SK-N-SH (cell line): ENCODE data around the gene TRPM3. TPM values are rescaled to one million over a fixed set of nuclear protein-coding genes. Genes with fewer than 3 reads are reported as not detected.

Source experiments
- CTCF ChIA-PET: fragments of 300-600, 350-600 bp; formaldehyde crosslinking; extraction: SDS; loops from one replicate; lab custom pipeline; 2021; lab: Yijun Ruan, JAX
- POLR2A ChIA-PET: fragments of 350-600 bp; sonication (Branson Sonifier 250); formaldehyde crosslinking; extraction: SDS; loops from one replicate; lab custom pipeline; 2020; ENCODE audit warnings: antibody characterized with exemption, inconsistent platforms; lab: Yijun Ruan, JAX
- DNase-seq: peaks from one replicate; pipeline ENCODE4 v3.0.0; 2012
- H2AFZ ChIP-seq: fragments of 200-600 bp; sonication (generic); 2 replicates; pipeline ENCODE4 v1.8.1; 2016; ENCODE audit warnings: antibody characterized with exemption, mild to moderate bottlenecking, low read depth
- H3F3A ChIP-seq: fragments of 200-600 bp; sonication (generic); replicated peaks from 2 replicates; pipeline ENCODE3; 2016; ENCODE audit warnings: antibody characterized with exemption, mild to moderate bottlenecking; ENCODE audit not compliant: insufficient read depth
- H3K27ac ChIP-seq, 2 experiments: fragments of 200-500 bp in 1 of 2; fragments of 200-600 bp in 1 of 2; sonication (Bioruptor generic) in 1 of 2; sonication (generic), shearing (Covaris generic) in 1 of 2; 2 replicates each; pipeline versions ENCODE4 v1.5.1 to v1.6.1; 2014 to 2016; ENCODE audit warnings: low read depth in 2 of 2, inconsistent platforms in 1 of 2, low read length in 1 of 2, mild to moderate bottlenecking in 1 of 2, mixed read lengths in 1 of 2
- H3K27me3 ChIP-seq: fragments of 200-600 bp; sonication (generic), shearing (Covaris generic); 2 replicates; pipeline ENCODE4 v1.6.1; 2016; ENCODE audit warnings: mixed run types; ENCODE audit not compliant: insufficient read depth
- H3K36me3 ChIP-seq, 2 experiments: fragments of 200-500 bp in 1 of 2; fragments of 200-600 bp in 1 of 2; sonication (Bioruptor generic) in 1 of 2; sonication (generic) in 1 of 2; replicated peaks in 1 of 2; 2 replicates each; pipeline versions ENCODE3 to v1.5.1; 2014 to 2016; ENCODE audit warnings: low read length in 1 of 2, mild to moderate bottlenecking in 1 of 2; ENCODE audit not compliant: insufficient read depth in 2 of 2, control insufficient read depth in 1 of 2
- H3K4me1 ChIP-seq, 2 experiments: fragments of 200-500 bp in 1 of 2; fragments of 200-600 bp in 1 of 2; sonication (Bioruptor generic) in 1 of 2; sonication (generic), shearing (Covaris generic) in 1 of 2; 2 replicates each; pipeline versions ENCODE4 v1.5.1 to v1.6.1; 2014 to 2016; ENCODE audit warnings: low read depth in 1 of 2, low read length in 1 of 2, mixed run types in 1 of 2; ENCODE audit not compliant: insufficient read depth in 2 of 2, control insufficient read depth in 1 of 2
- H3K4me2 ChIP-seq: fragments of 200-600 bp; sonication (generic), shearing (Covaris generic); 2 replicates; pipeline ENCODE4 v1.6.1; 2017; ENCODE audit warnings: mixed run types
- H3K4me3 ChIP-seq, 2 experiments: fragments of 200-500 bp in 1 of 2; fragments of 200-600 bp in 1 of 2; sonication (Bioruptor generic) in 1 of 2; sonication (generic), shearing (Covaris generic) in 1 of 2; 2 replicates each; pipeline versions ENCODE4 v1.5.1 to v1.8.1; 2014 to 2016; ENCODE audit warnings: low read depth in 2 of 2, inconsistent platforms in 1 of 2, low read length in 1 of 2, mild to moderate bottlenecking in 1 of 2, mixed read lengths in 1 of 2, moderate library complexity in 1 of 2
- H3K79me2 ChIP-seq: fragments of 200-600 bp; sonication (generic); 2 replicates; pipeline ENCODE4 v1.8.1; 2017; ENCODE audit warnings: mild to moderate bottlenecking; ENCODE audit not compliant: insufficient read depth
- H3K9ac ChIP-seq: fragments of 200-600 bp; sonication (generic); 2 replicates; pipeline ENCODE4 v1.6.1; 2017; ENCODE audit warnings: mixed run types
- H3K9me2 ChIP-seq: fragments of 200-600 bp; sonication (generic); 2 replicates; pipeline ENCODE4 v1.6.1; 2017; ENCODE audit warnings: mixed run types
- H3K9me3 ChIP-seq: fragments of 200-600 bp; sonication (generic); 2 replicates; pipeline ENCODE4 v1.6.1; 2017; ENCODE audit warnings: mixed run types, mild to moderate bottlenecking, moderate library complexity
- H4K20me1 ChIP-seq: fragments of 200-600 bp; sonication (generic); 2 replicates; pipeline ENCODE4 v1.6.1; 2017; ENCODE audit warnings: mild to moderate bottlenecking, mixed run types; ENCODE audit not compliant: insufficient read depth
- CHD2 ChIP-seq: fragments of 150-350 bp; IDR thresholded peaks from 2 replicates; pipeline ENCODE4 v1.6.1; 2018; ENCODE audit warnings: low read length; ENCODE audit not compliant: partially characterized antibody
- ELF1 ChIP-seq: IDR thresholded peaks from 2 replicates; pipeline ENCODE4 v1.4.0; 2012
- EP300 ChIP-seq, 2 experiments: IDR thresholded peaks; 2 replicates each; pipeline versions ENCODE4 v1.4.0 to v1.6.1; 2012; ENCODE audit warnings: borderline replicate concordance in 1 of 2, low read depth in 1 of 2, low read length in 1 of 2
- FOSL2 ChIP-seq: IDR thresholded peaks from 2 replicates; pipeline ENCODE4 v1.4.0; 2012; ENCODE audit warnings: low read depth, mild to moderate bottlenecking, moderate library complexity, borderline replicate concordance
- GABPA ChIP-seq: IDR thresholded peaks from 2 replicates; pipeline ENCODE4 v1.4.0; 2012; ENCODE audit warnings: low read depth, mild to moderate bottlenecking
- GATA2 ChIP-seq: sonication (generic); formaldehyde crosslinking; IDR thresholded peaks from 2 replicates; pipeline ENCODE4 v1.5.0; 2020; ENCODE audit warnings: mild to moderate bottlenecking, missing genetic modification reagents
- JUND ChIP-seq: IDR thresholded peaks from 2 replicates; pipeline ENCODE4 v1.4.0; 2012
- NFIC ChIP-seq: IDR thresholded peaks from 2 replicates; pipeline ENCODE4 v1.4.0; 2012; ENCODE audit warnings: borderline replicate concordance
- NRF1 ChIP-seq: IDR thresholded peaks from 2 replicates; pipeline ENCODE4 v1.6.1; 2012; ENCODE audit warnings: low read depth, mild to moderate bottlenecking, low read length
- RXRA ChIP-seq: IDR thresholded peaks from 2 replicates; pipeline ENCODE4 v1.4.0; 2012; ENCODE audit warnings: low read depth, mild to moderate bottlenecking, borderline replicate concordance
- SIN3A ChIP-seq: IDR thresholded peaks from 2 replicates; pipeline ENCODE4 v1.6.1; 2012; ENCODE audit warnings: low read depth, mild to moderate bottlenecking, low read length, moderate library complexity, borderline replicate concordance
- SMC3 ChIP-seq: IDR thresholded peaks from 2 replicates; pipeline ENCODE4 v1.6.1; 2012; ENCODE audit warnings: low read depth, low read length, improper control_type of control experiment
- TEAD4 ChIP-seq: IDR thresholded peaks from 2 replicates; pipeline ENCODE4 v1.4.0; 2012; ENCODE audit warnings: mild to moderate bottlenecking, borderline replicate concordance; ENCODE audit not compliant: insufficient read depth
- YY1 ChIP-seq: IDR thresholded peaks from 2 replicates; pipeline ENCODE4 v1.4.0; 2012; ENCODE audit warnings: low read depth, mild to moderate bottlenecking
- WGBS: methylation state at CpG from one replicate; pipeline ENCODE4 v1.1.6; 2017; ENCODE audit warnings: low lambda C conversion rate; 5-methylcytosine and 5-hydroxymethylcytosine counted together
- polyA plus RNA-seq, 3 experiments: library from polyadenylated mRNA; depleted of rRNA; stranded (reverse); fragments of >200 nt; gene quantifications; 2 replicates each; pipeline ENCODE4 v1.2.3, GENCODE V29; 2012
- TF ChIP-seq, protein P1 (sequence below): IDR thresholded peaks from 2 replicates; pipeline ENCODE4 v1.4.0; 2012; ENCODE audit warnings: low read depth, borderline replicate concordance
- TF ChIP-seq, protein P2 (sequence below): IDR thresholded peaks from 2 replicates; pipeline ENCODE4; 2012
- TF ChIP-seq, protein P3 (sequence below): IDR thresholded peaks from 2 replicates; pipeline ENCODE4 v1.6.1; 2012; ENCODE audit warnings: mild to moderate bottlenecking, low read depth, low read length, moderate library complexity
- TF ChIP-seq, protein P4 (sequence below): fragments of 150-350 bp; IDR thresholded peaks from 2 replicates; pipeline ENCODE4 v1.6.1; 2016; ENCODE audit warnings: mild to moderate bottlenecking, low read depth, low read length
- TF ChIP-seq, protein P5 (sequence below): IDR thresholded peaks from 2 replicates; pipeline ENCODE4 v1.4.0; 2012; ENCODE audit warnings: low read depth, borderline replicate concordance
- TF ChIP-seq, protein P6 (sequence below): IDR thresholded peaks from 2 replicates; pipeline ENCODE4 v1.4.0; 2012; ENCODE audit warnings: low read depth

TRPM3 gene
- polyA plus RNA-seq, 1 of the 3 experiments (the other 2 are of a cell fraction) = not detected

DNA sequence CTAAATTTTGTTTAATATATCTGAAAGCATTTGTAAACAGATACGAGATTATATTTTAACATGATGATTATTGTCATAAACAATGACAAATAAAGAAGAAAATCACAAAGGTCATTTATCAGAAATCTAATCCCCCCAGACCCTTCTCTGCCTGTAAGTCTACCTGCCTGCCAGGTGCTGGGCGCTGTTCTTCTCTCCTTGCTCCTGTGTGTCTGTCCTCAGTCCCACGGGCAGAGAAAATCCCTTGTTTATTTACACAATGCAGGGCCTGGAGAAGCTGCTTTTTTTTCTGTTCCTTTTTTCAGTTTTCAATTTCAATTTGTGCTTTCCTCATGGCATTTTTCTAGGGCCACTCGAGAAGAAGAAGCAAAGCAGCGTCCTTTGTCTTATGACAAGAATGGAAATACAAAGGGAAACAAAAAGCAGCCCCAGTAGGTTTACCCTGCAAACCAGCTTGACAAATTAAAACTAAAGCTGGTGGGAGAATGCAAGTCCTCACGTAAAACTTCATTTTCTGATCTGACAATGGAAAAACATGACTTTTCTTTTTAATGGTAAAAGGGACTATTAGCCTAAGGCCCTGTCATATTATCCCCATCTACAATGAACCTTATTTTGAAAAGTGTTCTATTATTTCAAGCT lies 424.6 kb downstream of the TRPM3 start:
- ChIA-PET CTCF (no interaction called here), POLR2A (no interaction called here)
- 10% methylated on average over 6 of the region's 6 CpGs for WGBS
- TF ChIP-seq NRF1 (no peak), SIN3A (no peak), YY1 (no peak), ELF1 (no peak), SMC3 (no peak), EP300 (IDR thresholded peaks at IDR 0.05; ENCODE audit: borderline replicate concordance in 1 of 2, low read depth in 1 of 2, low read length in 1 of 2) (no peak), CHD2 (no peak), GATA2 (CRISPR knock-in tag) (no peak), FOSL2 (no peak), RXRA (no peak), TEAD4 (no peak), GABPA (no peak), NFIC (no peak), JUND (no peak)
- TF ChIP-seq, protein P1, sequence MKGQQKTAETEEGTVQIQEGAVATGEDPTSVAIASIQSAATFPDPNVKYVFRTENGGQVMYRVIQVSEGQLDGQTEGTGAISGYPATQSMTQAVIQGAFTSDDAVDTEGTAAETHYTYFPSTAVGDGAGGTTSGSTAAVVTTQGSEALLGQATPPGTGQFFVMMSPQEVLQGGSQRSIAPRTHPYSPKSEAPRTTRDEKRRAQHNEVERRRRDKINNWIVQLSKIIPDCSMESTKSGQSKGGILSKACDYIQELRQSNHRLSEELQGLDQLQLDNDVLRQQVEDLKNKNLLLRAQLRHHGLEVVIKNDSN = no peak
- TF ChIP-seq, protein P2, sequence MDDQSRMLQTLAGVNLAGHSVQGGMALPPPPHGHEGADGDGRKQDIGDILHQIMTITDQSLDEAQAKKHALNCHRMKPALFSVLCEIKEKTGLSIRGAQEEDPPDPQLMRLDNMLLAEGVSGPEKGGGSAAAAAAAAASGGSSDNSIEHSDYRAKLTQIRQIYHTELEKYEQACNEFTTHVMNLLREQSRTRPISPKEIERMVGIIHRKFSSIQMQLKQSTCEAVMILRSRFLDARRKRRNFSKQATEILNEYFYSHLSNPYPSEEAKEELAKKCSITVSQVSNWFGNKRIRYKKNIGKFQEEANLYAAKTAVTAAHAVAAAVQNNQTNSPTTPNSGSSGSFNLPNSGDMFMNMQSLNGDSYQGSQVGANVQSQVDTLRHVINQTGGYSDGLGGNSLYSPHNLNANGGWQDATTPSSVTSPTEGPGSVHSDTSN = no peak
- TF ChIP-seq, protein P3, sequence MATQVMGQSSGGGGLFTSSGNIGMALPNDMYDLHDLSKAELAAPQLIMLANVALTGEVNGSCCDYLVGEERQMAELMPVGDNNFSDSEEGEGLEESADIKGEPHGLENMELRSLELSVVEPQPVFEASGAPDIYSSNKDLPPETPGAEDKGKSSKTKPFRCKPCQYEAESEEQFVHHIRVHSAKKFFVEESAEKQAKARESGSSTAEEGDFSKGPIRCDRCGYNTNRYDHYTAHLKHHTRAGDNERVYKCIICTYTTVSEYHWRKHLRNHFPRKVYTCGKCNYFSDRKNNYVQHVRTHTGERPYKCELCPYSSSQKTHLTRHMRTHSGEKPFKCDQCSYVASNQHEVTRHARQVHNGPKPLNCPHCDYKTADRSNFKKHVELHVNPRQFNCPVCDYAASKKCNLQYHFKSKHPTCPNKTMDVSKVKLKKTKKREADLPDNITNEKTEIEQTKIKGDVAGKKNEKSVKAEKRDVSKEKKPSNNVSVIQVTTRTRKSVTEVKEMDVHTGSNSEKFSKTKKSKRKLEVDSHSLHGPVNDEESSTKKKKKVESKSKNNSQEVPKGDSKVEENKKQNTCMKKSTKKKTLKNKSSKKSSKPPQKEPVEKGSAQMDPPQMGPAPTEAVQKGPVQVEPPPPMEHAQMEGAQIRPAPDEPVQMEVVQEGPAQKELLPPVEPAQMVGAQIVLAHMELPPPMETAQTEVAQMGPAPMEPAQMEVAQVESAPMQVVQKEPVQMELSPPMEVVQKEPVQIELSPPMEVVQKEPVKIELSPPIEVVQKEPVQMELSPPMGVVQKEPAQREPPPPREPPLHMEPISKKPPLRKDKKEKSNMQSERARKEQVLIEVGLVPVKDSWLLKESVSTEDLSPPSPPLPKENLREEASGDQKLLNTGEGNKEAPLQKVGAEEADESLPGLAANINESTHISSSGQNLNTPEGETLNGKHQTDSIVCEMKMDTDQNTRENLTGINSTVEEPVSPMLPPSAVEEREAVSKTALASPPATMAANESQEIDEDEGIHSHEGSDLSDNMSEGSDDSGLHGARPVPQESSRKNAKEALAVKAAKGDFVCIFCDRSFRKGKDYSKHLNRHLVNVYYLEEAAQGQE = no peak
- TF ChIP-seq, protein P4, sequence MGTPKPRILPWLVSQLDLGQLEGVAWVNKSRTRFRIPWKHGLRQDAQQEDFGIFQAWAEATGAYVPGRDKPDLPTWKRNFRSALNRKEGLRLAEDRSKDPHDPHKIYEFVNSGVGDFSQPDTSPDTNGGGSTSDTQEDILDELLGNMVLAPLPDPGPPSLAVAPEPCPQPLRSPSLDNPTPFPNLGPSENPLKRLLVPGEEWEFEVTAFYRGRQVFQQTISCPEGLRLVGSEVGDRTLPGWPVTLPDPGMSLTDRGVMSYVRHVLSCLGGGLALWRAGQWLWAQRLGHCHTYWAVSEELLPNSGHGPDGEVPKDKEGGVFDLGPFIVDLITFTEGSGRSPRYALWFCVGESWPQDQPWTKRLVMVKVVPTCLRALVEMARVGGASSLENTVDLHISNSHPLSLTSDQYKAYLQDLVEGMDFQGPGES = no peak
- TF ChIP-seq, protein P5, sequence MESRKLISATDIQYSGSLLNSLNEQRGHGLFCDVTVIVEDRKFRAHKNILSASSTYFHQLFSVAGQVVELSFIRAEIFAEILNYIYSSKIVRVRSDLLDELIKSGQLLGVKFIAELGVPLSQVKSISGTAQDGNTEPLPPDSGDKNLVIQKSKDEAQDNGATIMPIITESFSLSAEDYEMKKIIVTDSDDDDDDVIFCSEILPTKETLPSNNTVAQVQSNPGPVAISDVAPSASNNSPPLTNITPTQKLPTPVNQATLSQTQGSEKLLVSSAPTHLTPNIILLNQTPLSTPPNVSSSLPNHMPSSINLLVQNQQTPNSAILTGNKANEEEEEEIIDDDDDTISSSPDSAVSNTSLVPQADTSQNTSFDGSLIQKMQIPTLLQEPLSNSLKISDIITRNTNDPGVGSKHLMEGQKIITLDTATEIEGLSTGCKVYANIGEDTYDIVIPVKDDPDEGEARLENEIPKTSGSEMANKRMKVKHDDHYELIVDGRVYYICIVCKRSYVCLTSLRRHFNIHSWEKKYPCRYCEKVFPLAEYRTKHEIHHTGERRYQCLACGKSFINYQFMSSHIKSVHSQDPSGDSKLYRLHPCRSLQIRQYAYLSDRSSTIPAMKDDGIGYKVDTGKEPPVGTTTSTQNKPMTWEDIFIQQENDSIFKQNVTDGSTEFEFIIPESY = no peak
- TF ChIP-seq, protein P6, sequence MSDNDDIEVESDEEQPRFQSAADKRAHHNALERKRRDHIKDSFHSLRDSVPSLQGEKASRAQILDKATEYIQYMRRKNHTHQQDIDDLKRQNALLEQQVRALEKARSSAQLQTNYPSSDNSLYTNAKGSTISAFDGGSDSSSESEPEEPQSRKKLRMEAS = no peak
- H3K27me3 ChIP-seq = peaks cover 10% of the 10 kb centered on the region; the same call in 1 of the 2 replicates
- no peaks in the 10 kb centered on the region for H3K4me1 ChIP-seq
- no peak overlapping the region for H3K4me3 ChIP-seq
- H3F3A ChIP-seq = no peaks in the 10 kb centered on the region
- H3K9ac ChIP-seq = no peak overlapping the region
- no peaks in the 10 kb centered on the region for H4K20me1 ChIP-seq
- H3K9me3 ChIP-seq = no peaks in the 10 kb centered on the region
- no peak for DNase-seq
- no peak overlapping the region for H2AFZ ChIP-seq
- H3K36me3 ChIP-seq = no peaks in the 10 kb centered on the region
- no peak overlapping the region for H3K27ac ChIP-seq
- no peak overlapping the region for H3K4me2 ChIP-seq
- no peaks in the 10 kb centered on the region for H3K9me2 ChIP-seq
- no peaks in the 10 kb centered on the region for H3K79me2 ChIP-seq
